Mesendoderm (in vitro differentiated cells): ENCODE data around the gene R3HCC1L.

Experiments
- DNase-seq: peaks from one replicate; pipeline ENCODE4 v3.0.0; 2013
- H2AK5ac ChIP-seq: 2 replicates; pipeline ENCODE4 v1.6.1; 2013; ENCODE audit warnings: low read length, inconsistent platforms
- H2BK120ac ChIP-seq: 2 replicates; pipeline ENCODE4 v1.6.1; 2013; ENCODE audit warnings: low read depth, mild to moderate bottlenecking, low read length, moderate library complexity, mixed read lengths
- H2BK15ac ChIP-seq: replicated peaks from 2 replicates; pipeline ENCODE4 v1.6.1; 2013; ENCODE audit warnings: low read depth, mild to moderate bottlenecking, moderate library complexity
- H2BK5ac ChIP-seq: 2 replicates; pipeline ENCODE4 v1.6.1; 2013; ENCODE audit warnings: low read length, inconsistent platforms
- H3K18ac ChIP-seq: 2 replicates; pipeline ENCODE4 v1.6.1; 2013; ENCODE audit warnings: mild to moderate bottlenecking, low read length, mixed read lengths
- H3K23ac ChIP-seq: one replicate; pipeline ENCODE4 v1.6.1; 2013; ENCODE audit warnings: low read length
- H3K27ac ChIP-seq: 2 replicates; pipeline ENCODE4 v1.5.1; 2013; ENCODE audit warnings: low read depth, mild to moderate bottlenecking, inconsistent platforms, low read length, moderate library complexity
- H3K27me3 ChIP-seq: 2 replicates; pipeline ENCODE4 v1.6.1; 2013; ENCODE audit warnings: low read length, control low read depth, mild to moderate bottlenecking, inconsistent platforms; ENCODE audit not compliant: insufficient read depth, poor library complexity
- H3K36me3 ChIP-seq: 2 replicates; pipeline ENCODE4 v1.6.1; 2013; ENCODE audit warnings: low read length, inconsistent platforms; ENCODE audit not compliant: control insufficient read depth, insufficient read depth
- H3K4ac ChIP-seq: one replicate; pipeline ENCODE4 v1.6.1; 2013; ENCODE audit warnings: low read depth, mild to moderate bottlenecking, low read length, moderate library complexity
- H3K4me1 ChIP-seq: 2 replicates; pipeline ENCODE4 v1.6.1; 2013; ENCODE audit warnings: low read depth, low read length, inconsistent platforms; ENCODE audit not compliant: control insufficient read depth
- H3K4me2 ChIP-seq: 2 replicates; pipeline ENCODE4 v1.6.1; 2013; ENCODE audit warnings: low read length
- H3K4me3 ChIP-seq: 2 replicates; pipeline ENCODE4 v1.5.1; 2013; ENCODE audit warnings: mild to moderate bottlenecking, low read length
- H3K56ac ChIP-seq: one replicate; pipeline ENCODE4 v1.6.1; 2013; ENCODE audit warnings: low read length
- H3K79me1 ChIP-seq: 2 replicates; pipeline ENCODE4 v1.6.1; 2013; ENCODE audit warnings: low read length, inconsistent platforms
- H3K79me2 ChIP-seq: 2 replicates; pipeline ENCODE4 v1.6.1; 2013; ENCODE audit warnings: mild to moderate bottlenecking, low read length; ENCODE audit not compliant: control insufficient read depth, insufficient read depth
- H3K9ac ChIP-seq: 2 replicates; pipeline ENCODE4 v1.6.1; 2013; ENCODE audit warnings: low read length, inconsistent platforms
- H4K5ac ChIP-seq: one replicate; pipeline ENCODE4 v1.6.1; 2013; ENCODE audit warnings: low read length
- H4K8ac ChIP-seq: one replicate; pipeline ENCODE4 v1.6.1; 2013; ENCODE audit warnings: low read depth, mild to moderate bottlenecking, control low read depth, low read length, moderate library complexity
- WGBS: extraction: QIAGEN DNeasy Blood & Tissue Kit; methylation state at CpG from one replicate; pipeline ENCODE4 v1.1.7; 2013; ENCODE audit warnings: low lambda C conversion rate, missing lambda C conversion rate; ENCODE audit not compliant: insufficient coverage; ENCODE audit errors: extremely low coverage; 5-methylcytosine and 5-hydroxymethylcytosine counted together

R3HCC1L gene

GRCh38 chr10:98254234-98254974 is 119.9 kb downstream of the R3HCC1L start:
- no peak overlapping the region for H3K4me2 ChIP-seq

GRCh38 chr10:98255146-98255877 is 120.9 kb downstream of the R3HCC1L start:
- H3K27ac ChIP-seq = no peak overlapping the region
- no peak overlapping the region for H2BK5ac ChIP-seq
- no peak overlapping the region for H3K56ac ChIP-seq
- no peak overlapping the region for H2BK15ac ChIP-seq
- no peak overlapping the region for H4K8ac ChIP-seq
- no peak overlapping the region for H2AK5ac ChIP-seq
- no peak for DNase-seq
- H3K4me1 ChIP-seq = no peaks in the 10 kb centered on the region
- H4K5ac ChIP-seq = no peak overlapping the region
- H3K9ac ChIP-seq = no peak overlapping the region
- H2BK120ac ChIP-seq = no peak overlapping the region
- H3K79me1 ChIP-seq = no peaks in the 10 kb centered on the region
- H3K18ac ChIP-seq = no peak overlapping the region
- WGBS = no CpG with 5 or more reads among the region's 17 CpGs
- H3K23ac ChIP-seq = no peak overlapping the region
- no peaks in the 10 kb centered on the region for H3K27me3 ChIP-seq
- no peak overlapping the region for H3K4ac ChIP-seq
- no peak overlapping the region for H3K4me2 ChIP-seq
- no peaks in the 10 kb centered on the region for H3K36me3 ChIP-seq
- no peak overlapping the region for H3K4me3 ChIP-seq
- no peaks in the 10 kb centered on the region for H3K79me2 ChIP-seq

More at GRCh38 chr10:98254234-98254974, 119.9 kb downstream of the R3HCC1L start:
- Histone ChIP-seq H3K4me3 (no peak overlapping the region), H3K27ac (no peak overlapping the region), H3K4me1 (no peaks in the 10 kb centered on the region), H3K4ac (no peak overlapping the region), H3K27me3 (no peaks in the 10 kb centered on the region), H2AK5ac (no peak overlapping the region), H3K79me2 (no peaks in the 10 kb centered on the region), H3K56ac (no peak overlapping the region), H4K8ac (no peak overlapping the region), H2BK5ac (no peak overlapping the region), H2BK15ac (no peak overlapping the region), H3K9ac (no peak overlapping the region), H2BK120ac (no peak overlapping the region), H3K23ac (no peak overlapping the region), H4K5ac (no peak overlapping the region), H3K36me3 (no peaks in the 10 kb centered on the region), H3K18ac (no peak overlapping the region), H3K79me1 (no peaks in the 10 kb centered on the region)
- no CpG with 5 or more reads among the region's 10 CpGs for WGBS
- DNase-seq = no peak

GRCh38 chr10:98256692-98257091 is 122.2 kb downstream of the R3HCC1L start:
- H2BK15ac ChIP-seq = no peak overlapping the region
- H3K56ac ChIP-seq = no peak overlapping the region
- no peak overlapping the region for H4K5ac ChIP-seq
- H3K27ac ChIP-seq = no peak overlapping the region
- no peak overlapping the region for H3K4ac ChIP-seq
- DNase-seq = no peak
- no peak overlapping the region for H3K9ac ChIP-seq
- H2BK5ac ChIP-seq = no peak overlapping the region
- no peaks in the 10 kb centered on the region for H3K36me3 ChIP-seq
- no peaks in the 10 kb centered on the region for H3K27me3 ChIP-seq
- no peak overlapping the region for H2BK120ac ChIP-seq
- no peak overlapping the region for H2AK5ac ChIP-seq
- no peak overlapping the region for H3K4me2 ChIP-seq
- no peaks in the 10 kb centered on the region for H3K79me2 ChIP-seq
- no peak overlapping the region for H3K4me3 ChIP-seq
- H4K8ac ChIP-seq = no peak overlapping the region
- WGBS = no CpG with 5 or more reads among the region's 11 CpGs
- no peak overlapping the region for H3K23ac ChIP-seq
- no peak overlapping the region for H3K18ac ChIP-seq
- H3K79me1 ChIP-seq = no peaks in the 10 kb centered on the region
- no peaks in the 10 kb centered on the region for H3K4me1 ChIP-seq

DNA sequence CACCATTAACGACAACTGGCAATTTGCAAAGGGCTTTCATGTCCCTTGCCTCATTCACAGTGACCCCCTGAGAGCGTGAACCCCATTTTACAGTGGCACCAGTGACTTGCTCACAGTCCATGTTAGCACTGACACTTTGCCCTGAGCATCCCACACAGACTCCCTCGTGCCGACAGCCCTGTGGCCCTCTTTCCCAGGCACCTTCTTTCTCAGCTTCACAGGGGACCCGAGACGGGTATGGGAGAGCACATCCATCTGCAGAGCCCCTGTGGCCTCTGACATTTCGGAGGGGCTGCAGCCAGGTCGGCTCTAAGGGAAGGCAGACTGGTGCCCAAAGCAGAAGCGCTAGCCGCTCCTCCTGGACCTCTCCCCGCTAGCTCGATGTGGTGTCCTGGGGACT is 122.7 kb downstream of the R3HCC1L start:
- Histone ChIP-seq H3K4me1 (no peaks in the 10 kb centered on the region), H2BK120ac (no peak overlapping the region), H2AK5ac (no peak overlapping the region), H2BK15ac (no peak overlapping the region), H3K18ac (no peak overlapping the region), H3K4ac (no peak overlapping the region), H3K4me2 (no peak overlapping the region), H3K27ac (no peak overlapping the region), H3K9ac (no peak overlapping the region), H3K27me3 (no peaks in the 10 kb centered on the region), H3K23ac (no peak overlapping the region), H3K56ac (no peak overlapping the region), H3K79me2 (no peaks in the 10 kb centered on the region), H4K5ac (no peak overlapping the region), H3K79me1 (no peaks in the 10 kb centered on the region), H4K8ac (no peak overlapping the region), H3K4me3 (no peak overlapping the region), H2BK5ac (no peak overlapping the region), H3K36me3 (no peaks in the 10 kb centered on the region)
- no CpG with 5 or more reads among the region's 12 CpGs for WGBS
- no peak for DNase-seq

- H2BK120ac ChIP-seq = no peak overlapping the region
- no peaks in the 10 kb centered on the region for H3K4me1 ChIP-seq
- no peak overlapping the region for H3K56ac ChIP-seq
- no peaks in the 10 kb centered on the region for H3K36me3 ChIP-seq
- no peaks in the 10 kb centered on the region for H3K27me3 ChIP-seq
- no peak overlapping the region for H2BK5ac ChIP-seq
- no peak for DNase-seq
- no CpG with 5 or more reads among the region's 16 CpGs for WGBS
- H3K18ac ChIP-seq = no peak overlapping the region
- no peaks in the 10 kb centered on the region for H3K79me1 ChIP-seq
- H2BK15ac ChIP-seq = no peak overlapping the region
- H3K4ac ChIP-seq = no peak overlapping the region
- no peak overlapping the region for H3K23ac ChIP-seq
- no peak overlapping the region for H2AK5ac ChIP-seq
- no peaks in the 10 kb centered on the region for H3K79me2 ChIP-seq
- H3K9ac ChIP-seq = no peak overlapping the region
- H3K27ac ChIP-seq = no peak overlapping the region
- H3K4me3 ChIP-seq = no peak overlapping the region
- H4K8ac ChIP-seq = no peak overlapping the region
- no peak overlapping the region for H4K5ac ChIP-seq
- H3K4me2 ChIP-seq = no peak overlapping the region
These were observed 123.5 kb downstream of the R3HCC1L start for GRCh38 chr10:98257961-98258360.
